MCF 10A (cell line): ENCODE measurements around the gene SH3BP4. TPM values are rescaled to one million over a fixed set of nuclear protein-coding genes. Genes with fewer than 3 reads are reported as not detected.

Source experiments
- BruUV-seq: library from RNA; stranded (reverse); fragments of 400-500 nt; replicated peaks from 2 replicates; lab custom pipeline; 2021; lab: Mats Ljungman, UMichigan
- CTCF ChIA-PET: fragments of 300-600 bp; sonication (Branson Sonifier 250); formaldehyde crosslinking; extraction: SDS; loops from one replicate; lab custom pipeline; 2021; ENCODE audit warnings: antibody characterized with exemption, inconsistent platforms; lab: Yijun Ruan, JAX
- POLR2A ChIA-PET: fragments of 300-600, 350-650 bp; sonication (Branson Sonifier 250); formaldehyde crosslinking; extraction: SDS; loops from one replicate; lab custom pipeline; 2020; ENCODE audit warnings: antibody characterized with exemption, inconsistent platforms; lab: Yijun Ruan, JAX
- DNase-seq: peaks from one replicate; pipeline ENCODE4 v3.0.0-alpha.2; 2018; ENCODE audit not compliant: unreplicated experiment
- H3K27ac Mint-ChIP-seq: one replicate; pipeline ENCODE4 v1.8.0; 2022; ENCODE audit warnings: mild to moderate bottlenecking, low read depth, mixed read lengths; ENCODE audit not compliant: unreplicated experiment
- H3K27me3 Mint-ChIP-seq: one replicate; pipeline ENCODE4 v1.8.0; 2022; ENCODE audit warnings: mixed read lengths; ENCODE audit not compliant: insufficient read depth, unreplicated experiment
- H3K36me3 Mint-ChIP-seq: one replicate; pipeline ENCODE4 v1.8.0; 2022; ENCODE audit warnings: mild to moderate bottlenecking, moderate library complexity, mixed read lengths; ENCODE audit not compliant: insufficient read depth, unreplicated experiment
- H3K4me1 Mint-ChIP-seq: one replicate; pipeline ENCODE4 v1.8.0; 2022; ENCODE audit warnings: mixed read lengths; ENCODE audit not compliant: insufficient read depth, unreplicated experiment
- H3K4me3 Mint-ChIP-seq: one replicate; pipeline ENCODE4 v1.8.0; 2022; ENCODE audit warnings: mild to moderate bottlenecking, moderate library complexity, mixed read lengths; ENCODE audit not compliant: unreplicated experiment
- H3K9me3 Mint-ChIP-seq: one replicate; pipeline ENCODE4 v1.8.0; 2022; ENCODE audit warnings: mixed read lengths; ENCODE audit not compliant: unreplicated experiment
- intact Hi-C: fragments of 100-400 bp; cut with micrococcal nuclease; formaldehyde crosslinking; loops from 2 replicates; pipeline ENCODE4 v1.14.1; 2022
- total RNA-seq: library from RNA; stranded (reverse); gene quantifications from 2 replicates; pipeline ENCODE4 v1.2.3, GENCODE V29; 2022
- TF ChIP-seq, protein P1 (sequence below): fragments of 200-600 bp; IDR thresholded peaks from one replicate; pipeline ENCODE4 v1.8.0; 2022; ENCODE audit warnings: antibody characterized with exemption, mild to moderate bottlenecking; ENCODE audit not compliant: unreplicated experiment

Gene SH3BP4
- total RNA-seq, 1 experiment from 2014 or later: 59.7 TPM

DNA sequence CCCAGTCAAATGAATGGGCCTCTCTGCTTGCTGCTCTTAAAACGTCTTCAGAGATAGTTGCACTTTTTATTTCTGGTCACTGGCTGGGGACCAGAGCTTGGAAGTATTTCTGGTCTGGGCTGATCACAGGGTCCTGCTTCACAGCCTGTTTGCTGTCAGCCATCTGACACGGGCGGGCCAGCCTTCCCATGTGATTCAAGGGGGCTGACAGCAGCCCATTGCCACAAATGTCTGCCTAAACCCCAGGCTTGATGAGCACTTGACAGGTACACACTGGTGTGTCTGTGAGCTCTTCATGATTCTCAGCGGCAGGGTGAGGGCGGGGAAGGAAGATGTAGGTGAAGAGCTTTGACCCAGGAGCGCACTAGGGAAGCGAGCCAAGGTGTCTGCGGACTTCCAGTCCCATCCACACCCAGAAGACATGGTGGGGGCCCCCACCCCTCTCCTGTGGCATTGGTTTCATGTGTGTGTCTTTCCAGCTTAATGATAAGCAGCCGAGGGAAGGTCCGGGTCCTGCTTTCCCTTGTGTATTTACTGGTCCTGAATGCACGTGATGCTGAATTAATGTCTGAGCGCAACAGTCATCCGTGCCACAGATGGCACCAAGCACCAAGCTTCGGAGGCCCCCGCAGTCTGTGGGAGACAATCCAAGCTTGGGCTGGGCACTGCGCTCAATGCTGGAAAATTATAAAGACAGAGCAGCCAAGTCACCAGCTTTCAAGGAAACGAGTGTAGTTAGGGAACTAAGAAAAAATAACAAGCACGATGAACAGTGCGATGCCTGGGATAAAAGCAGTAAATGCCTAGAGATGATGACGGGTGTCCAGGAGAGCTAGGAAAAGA, 73.3 kb downstream of the SH3BP4 start:
- H3K36me3 Mint-ChIP-seq: peaks cover 6% of the 10 kb centered on the region
- TF ChIP-seq, protein P1, sequence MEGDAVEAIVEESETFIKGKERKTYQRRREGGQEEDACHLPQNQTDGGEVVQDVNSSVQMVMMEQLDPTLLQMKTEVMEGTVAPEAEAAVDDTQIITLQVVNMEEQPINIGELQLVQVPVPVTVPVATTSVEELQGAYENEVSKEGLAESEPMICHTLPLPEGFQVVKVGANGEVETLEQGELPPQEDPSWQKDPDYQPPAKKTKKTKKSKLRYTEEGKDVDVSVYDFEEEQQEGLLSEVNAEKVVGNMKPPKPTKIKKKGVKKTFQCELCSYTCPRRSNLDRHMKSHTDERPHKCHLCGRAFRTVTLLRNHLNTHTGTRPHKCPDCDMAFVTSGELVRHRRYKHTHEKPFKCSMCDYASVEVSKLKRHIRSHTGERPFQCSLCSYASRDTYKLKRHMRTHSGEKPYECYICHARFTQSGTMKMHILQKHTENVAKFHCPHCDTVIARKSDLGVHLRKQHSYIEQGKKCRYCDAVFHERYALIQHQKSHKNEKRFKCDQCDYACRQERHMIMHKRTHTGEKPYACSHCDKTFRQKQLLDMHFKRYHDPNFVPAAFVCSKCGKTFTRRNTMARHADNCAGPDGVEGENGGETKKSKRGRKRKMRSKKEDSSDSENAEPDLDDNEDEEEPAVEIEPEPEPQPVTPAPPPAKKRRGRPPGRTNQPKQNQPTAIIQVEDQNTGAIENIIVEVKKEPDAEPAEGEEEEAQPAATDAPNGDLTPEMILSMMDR: no peak
- H3K4me1 Mint-ChIP-seq: peaks cover 59% of the 10 kb centered on the region
- DNase-seq: no peak
- H3K9me3 Mint-ChIP-seq: no peaks in the 10 kb centered on the region
- H3K27me3 Mint-ChIP-seq: no peaks in the 10 kb centered on the region
- no TSS peak for BruUV-seq
- CTCF ChIA-PET: interaction anchor here (1.0 to 1.3 kb wide), 2 partner anchors 68 to 461 kb away, joined by 3 to 4 read pairs; no protein-coding TSS in a partner anchor
- POLR2A ChIA-PET: interaction anchor here (0.6 to 8.1 kb wide), 13 partner anchors 8 to 182 kb away, joined by 3 to 98 read pairs (median 5); partner anchors contain the start of gene SH3BP4
- peak overlapping the region; percentile 35 for H3K4me3 Mint-ChIP-seq
- peak overlapping the region; percentile 93 for H3K27ac Mint-ChIP-seq
- intact Hi-C loops: loop anchor here (5.0 kb wide), 1 partner anchor 43 kb away; no protein-coding TSS in a partner anchor

DNA sequence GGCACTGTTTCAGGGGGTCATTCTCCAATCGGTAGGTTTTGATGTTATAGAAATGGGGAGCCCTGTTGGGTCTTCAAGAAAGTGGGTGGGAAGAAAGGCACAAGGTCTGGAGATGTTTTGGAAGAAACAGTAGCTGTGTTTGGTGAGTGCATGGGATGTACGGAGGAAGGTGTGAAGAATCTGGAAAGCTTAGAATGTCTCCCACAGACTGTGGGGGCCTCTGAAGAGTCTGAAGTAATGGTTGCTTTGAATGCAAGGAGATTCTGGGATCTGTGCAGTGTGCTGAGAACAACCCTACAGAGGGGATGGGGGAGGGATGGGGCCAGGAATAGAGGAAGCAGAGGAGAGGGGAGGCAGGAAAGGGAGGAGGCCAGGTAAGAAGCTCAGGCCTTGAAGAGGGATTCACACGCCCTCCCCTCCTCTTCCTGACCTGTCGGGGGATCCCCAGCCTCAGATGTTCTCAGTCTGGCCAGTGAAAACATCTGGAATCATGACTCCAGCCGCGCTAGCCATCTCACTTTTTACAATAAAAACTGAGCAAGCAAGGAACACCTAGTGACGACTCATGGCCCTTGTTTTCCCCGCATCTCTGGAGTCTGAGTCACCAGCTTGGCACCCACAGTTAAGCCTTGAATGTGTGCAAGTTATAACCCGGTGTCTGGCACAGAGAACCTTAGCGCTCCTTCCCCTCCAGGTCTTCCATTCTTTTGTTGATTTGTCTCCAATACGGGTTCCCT, 74.2 kb downstream of the SH3BP4 start:
- intact Hi-C loops: loop anchor here (2.0 to 5.0 kb wide), 2 partner anchors 44 to 145 kb away; no protein-coding TSS in a partner anchor
- Mint-ChIP-seq H3K27me3 (no peaks in the 10 kb centered on the region), H3K27ac (peak overlapping the region; percentile 93), H3K4me1 (peaks cover 59% of the 10 kb centered on the region), H3K4me3 (peak overlapping the region; percentile 71), H3K36me3 (peaks cover 6% of the 10 kb centered on the region), H3K9me3 (no peaks in the 10 kb centered on the region)
- ChIA-PET CTCF (interaction anchor here (0.8 to 1.3 kb wide), 2 partner anchors 18 to 461 kb away, joined by 3 to 4 read pairs; no protein-coding TSS in a partner anchor), POLR2A (interaction anchor here (0.7 to 8.1 kb wide), 16 partner anchors 9 to 469 kb away, joined by 3 to 98 read pairs (median 4); partner anchors contain the start of gene SH3BP4)
- no TSS peak for BruUV-seq
- TF ChIP-seq, protein P1: no peak
- DNase-seq: peak; percentile 98

DNA sequence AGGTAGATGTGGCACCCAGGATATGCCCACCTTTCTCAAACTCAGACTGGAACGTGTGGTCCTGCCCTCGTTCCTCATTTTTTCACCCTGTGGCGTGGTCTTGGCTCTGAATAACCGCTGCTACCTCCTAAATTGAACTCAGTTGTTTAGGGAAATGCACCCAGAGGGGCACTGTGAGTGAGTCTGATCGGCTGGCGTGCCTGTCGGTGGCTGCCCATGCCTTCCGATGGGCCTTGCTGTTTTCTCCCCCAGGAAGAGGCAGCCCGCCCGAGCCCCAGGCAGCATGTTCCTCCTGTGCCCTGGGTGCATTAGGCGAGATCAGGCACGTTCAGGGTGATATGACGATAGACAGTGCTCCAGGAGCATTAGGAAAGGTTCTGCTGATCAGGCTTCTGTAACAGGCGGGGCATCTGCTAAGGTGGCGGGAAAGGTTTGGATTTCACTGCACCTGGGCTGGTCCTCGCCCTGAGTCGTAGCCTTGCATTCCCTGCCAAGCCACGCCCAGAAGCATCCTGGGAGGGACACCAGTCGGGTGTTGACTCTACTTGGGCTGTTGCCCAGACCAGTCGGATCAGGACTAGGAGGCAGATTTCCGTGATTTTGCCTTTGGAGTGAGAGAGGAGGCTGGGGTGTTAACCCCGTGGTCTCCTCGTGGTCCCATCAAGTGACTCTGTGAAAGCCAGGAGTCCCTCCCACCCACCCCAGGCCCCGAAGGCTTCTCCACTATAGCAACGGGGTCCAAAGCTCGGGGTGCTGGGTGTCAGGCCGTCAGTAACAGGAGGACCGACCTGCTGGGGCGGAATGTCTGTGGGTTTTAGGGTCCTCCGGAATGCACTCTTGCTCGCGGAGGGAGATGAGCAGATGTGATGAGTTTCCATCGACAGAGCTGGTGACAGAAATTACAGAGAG, 75.1 kb downstream of the SH3BP4 start:
- CTCF ChIA-PET: interaction anchor here (0.8 kb wide), 2 partner anchors 17 to 46 kb away, joined by 3 to 6 read pairs; no protein-coding TSS in a partner anchor
- Mint-ChIP-seq H3K36me3 (peaks cover 6% of the 10 kb centered on the region), H3K27ac (peak overlapping the region; percentile 93), H3K4me3 (peak overlapping the region; percentile 71), H3K27me3 (no peaks in the 10 kb centered on the region), H3K4me1 (peaks cover 59% of the 10 kb centered on the region), H3K9me3 (no peaks in the 10 kb centered on the region)
- TF ChIP-seq, protein P1: no peak
- no TSS peak for BruUV-seq
- intact Hi-C loops: loop anchor here (1.0 to 5.0 kb wide), 3 partner anchors 45 to 146 kb away; no protein-coding TSS in a partner anchor
- POLR2A ChIA-PET: interaction anchor here (0.6 to 8.1 kb wide), 29 partner anchors 10 to 475 kb away, joined by 3 to 98 read pairs (median 5); partner anchors contain the start of gene SH3BP4
- DNase-seq: peak; percentile 99
